CD8-positive, alpha-beta memory T cell (primary cell): ENCODE results near the gene RNF13. TPM values are rescaled to one million over a fixed set of nuclear protein-coding genes. Genes with fewer than 3 reads are reported as not detected.

Experiments
- CTCF ChIA-PET: fragments of 350-600 bp; sonication (Branson Sonifier 250); formaldehyde crosslinking; loops from one replicate; lab custom pipeline; 2021; ENCODE audit warnings: antibody characterized with exemption; lab: Charles Lee
- POLR2A ChIA-PET: fragments of 350-600 bp; sonication (Branson Sonifier 250); formaldehyde crosslinking; loops from one replicate; lab custom pipeline; 2021; ENCODE audit warnings: antibody characterized with exemption; lab: Charles Lee
- DNase-seq, 5 donors: peaks; one replicate each; pipeline versions ENCODE4 v3.0.0 to v3.0.0-alpha.2; 2020 to 2022; ENCODE audit warnings: mixed read lengths in 1 of 5
- H3K27ac ChIP-seq: one replicate; pipeline ENCODE4 v1.7.0; 2013; ENCODE audit warnings: low read depth, mild to moderate bottlenecking, low read length, moderate library complexity
- H3K27me3 ChIP-seq: 2 replicates; pipeline ENCODE4 v1.7.0; 2013; ENCODE audit warnings: low read length, mild to moderate bottlenecking; ENCODE audit not compliant: insufficient read depth, poor library complexity, severe bottlenecking
- H3K36me3 ChIP-seq: 2 replicates; pipeline ENCODE4 v1.7.0; 2013; ENCODE audit warnings: mild to moderate bottlenecking, low read length, moderate library complexity; ENCODE audit not compliant: insufficient read depth
- H3K4me1 ChIP-seq: 2 replicates; pipeline ENCODE4 v1.7.0; 2013; ENCODE audit warnings: mild to moderate bottlenecking, low read length, moderate library complexity; ENCODE audit not compliant: insufficient read depth
- H3K4me3 ChIP-seq: 2 replicates; pipeline ENCODE4 v1.7.0; 2013; ENCODE audit warnings: mild to moderate bottlenecking, low read length
- H3K9me3 ChIP-seq: 2 replicates; pipeline ENCODE4 v1.7.0; 2013; ENCODE audit warnings: mild to moderate bottlenecking, low read length
- H3K27ac Mint-ChIP-seq, 8 donors: one replicate each; pipeline ENCODE4 v1.8.0; 2020 to 2021; ENCODE audit warnings: mixed read lengths in 8 of 8, mild to moderate bottlenecking in 6 of 8, inconsistent platforms in 3 of 8, moderate library complexity in 3 of 8
- H3K27me3 Mint-ChIP-seq, 2 donors: one replicate each; pipeline ENCODE4 v1.8.0; 2020 to 2021; ENCODE audit warnings: mixed read lengths in 2 of 2, mild to moderate bottlenecking in 1 of 2, moderate library complexity in 1 of 2
- H3K36me3 Mint-ChIP-seq, 3 donors: one replicate each; pipeline ENCODE4 v1.8.0; 2020 to 2021; ENCODE audit warnings: mixed read lengths in 3 of 3, inconsistent platforms in 1 of 3, mild to moderate bottlenecking in 1 of 3
- H3K4me1 Mint-ChIP-seq, 3 donors: one replicate each; pipeline ENCODE4 v1.8.0; 2020 to 2021; ENCODE audit warnings: mixed read lengths in 3 of 3, inconsistent platforms in 1 of 3, mild to moderate bottlenecking in 1 of 3
- H3K4me3 Mint-ChIP-seq, 7 donors: one replicate each; pipeline ENCODE4 v1.8.0; 2020 to 2021; ENCODE audit warnings: mixed read lengths in 7 of 7, mild to moderate bottlenecking in 6 of 7, moderate library complexity in 4 of 7, inconsistent platforms in 2 of 7
- H3K9me3 Mint-ChIP-seq, 5 donors: one replicate each; pipeline ENCODE4 v1.8.0; 2020 to 2022; ENCODE audit warnings: mixed read lengths in 5 of 5, mild to moderate bottlenecking in 3 of 5, moderate library complexity in 2 of 5, inconsistent platforms in 1 of 5
- polyA plus RNA-seq: library from polyadenylated mRNA; unstranded; fragments of 300-500 nt; fragmentation: Illumina TruSeq; gene quantifications from one replicate; pipeline ENCODE4 v1.2.3, GENCODE V29; 2021
- total RNA-seq, 2 experiments: library from RNA; stranded (reverse); gene quantifications; one replicate each; pipeline ENCODE4 v1.2.3, GENCODE V29; 2021

Gene RNF13
- total and polyA plus RNA-seq, 3 experiments from 2014 or later, result 33.5 to 110 (median 33.6) TPM

GRCh38 chr3:149886957-149887356, 73.9 kb downstream of the RNF13 start:
- POLR2A ChIA-PET, result no interaction called here
- no peak overlapping the region for H3K27ac Mint-ChIP-seq
- DNase-seq, result no peak
- H3K27me3 Mint-ChIP-seq, result no peaks in the 10 kb centered on the region
- H3K4me1 Mint-ChIP-seq, result peaks cover 31 to 52% (median 47%) of the 10 kb centered on the region in 3 donors
- CTCF ChIA-PET, result interaction anchor here (1.5 kb wide), 1 partner anchor 49 kb away, joined by 3 read pairs; no protein-coding TSS in a partner anchor
- Histone ChIP-seq H3K4me1 (no peaks in the 10 kb centered on the region), H3K4me3 (no peak overlapping the region), H3K9me3 (no peaks in the 10 kb centered on the region), H3K27ac (no peak overlapping the region), H3K27me3 (no peaks in the 10 kb centered on the region), H3K36me3 (no peaks in the 10 kb centered on the region)
- H3K36me3 Mint-ChIP-seq, result peaks cover 16 to 37% (median 26%) of the 10 kb centered on the region in 3 donors
- H3K4me3 Mint-ChIP-seq, result no peak overlapping the region
- peaks cover 0 to 6% (median 0%) of the 10 kb centered on the region in 5 donors for H3K9me3 Mint-ChIP-seq

- H3K4me3 Mint-ChIP-seq, result no peak overlapping the region
- no peaks in the 10 kb centered on the region for H3K9me3 ChIP-seq
- POLR2A ChIA-PET, result no interaction called here
These were observed 78.6 kb downstream of the RNF13 start for GRCh38 chr3:149891621-149892020.

GRCh38 chr3:149892371-149892770, 79.4 kb downstream of the RNF13 start:
- Mint-ChIP-seq H3K4me1 (peaks cover 16 to 25% (median 18%) of the 10 kb centered on the region in 3 donors), H3K9me3 (no peaks in the 10 kb centered on the region), H3K27ac (no peak overlapping the region), H3K27me3 (no peaks in the 10 kb centered on the region), H3K36me3 (peaks cover 0 to 34% (median 14%) of the 10 kb centered on the region in 3 donors), H3K4me3 (no peak overlapping the region)
- no peaks in the 10 kb centered on the region for H3K4me1 ChIP-seq
- H3K27me3 ChIP-seq, result no peaks in the 10 kb centered on the region
- H3K36me3 ChIP-seq, result peaks cover 2% of the 10 kb centered on the region
- H3K27ac ChIP-seq, result no peak overlapping the region
- no peak for DNase-seq
- H3K9me3 ChIP-seq, result no peaks in the 10 kb centered on the region
- CTCF ChIA-PET, result no interaction called here
- H3K4me3 ChIP-seq, result no peak overlapping the region
- POLR2A ChIA-PET, result no interaction called here

More at GRCh38 chr3:149891621-149892020, 78.6 kb downstream of the RNF13 start:
- H3K4me3 ChIP-seq, result no peak overlapping the region
- no peaks in the 10 kb centered on the region for H3K4me1 ChIP-seq
- DNase-seq, result no peak
- Mint-ChIP-seq H3K27me3 (no peaks in the 10 kb centered on the region), H3K9me3 (no peaks in the 10 kb centered on the region), H3K36me3 (peaks cover 3 to 36% (median 18%) of the 10 kb centered on the region in 3 donors), H3K27ac (peak overlapping the region in 1 of 8 donors; percentile 15), H3K4me1 (peaks cover 16 to 25% (median 19%) of the 10 kb centered on the region in 3 donors)
- no peaks in the 10 kb centered on the region for H3K36me3 ChIP-seq
- no peaks in the 10 kb centered on the region for H3K27me3 ChIP-seq
- CTCF ChIA-PET, result no interaction called here
- no peak overlapping the region for H3K27ac ChIP-seq

- no peaks in the 10 kb centered on the region for H3K9me3 ChIP-seq
- H3K4me1 Mint-ChIP-seq, result peaks cover 17 to 19% (median 19%) of the 10 kb centered on the region in 3 donors
- no peak overlapping the region for H3K27ac ChIP-seq
- no peak for DNase-seq
- no peak overlapping the region for H3K4me3 Mint-ChIP-seq
- H3K36me3 ChIP-seq, result peaks cover 6% of the 10 kb centered on the region
- H3K4me3 ChIP-seq, result no peak overlapping the region
- H3K36me3 Mint-ChIP-seq, result peaks cover 5 to 42% (median 12%) of the 10 kb centered on the region in 3 donors
- H3K4me1 ChIP-seq, result no peaks in the 10 kb centered on the region
- no peaks in the 10 kb centered on the region for H3K9me3 Mint-ChIP-seq
- POLR2A ChIA-PET, result no interaction called here
- H3K27ac Mint-ChIP-seq, result no peak overlapping the region
- CTCF ChIA-PET, result no interaction called here
- no peaks in the 10 kb centered on the region for H3K27me3 Mint-ChIP-seq
- H3K27me3 ChIP-seq, result no peaks in the 10 kb centered on the region
These were observed 81.2 kb downstream of the RNF13 start for GRCh38 chr3:149894205-149894604.

- ChIA-PET POLR2A (no interaction called here), CTCF (no interaction called here)
- no peaks in the 10 kb centered on the region for H3K27me3 ChIP-seq
- no peak overlapping the region for H3K27ac Mint-ChIP-seq
- no peak overlapping the region for H3K4me3 Mint-ChIP-seq
- H3K4me1 Mint-ChIP-seq, result peaks cover 17 to 18% (median 17%) of the 10 kb centered on the region in 3 donors
- H3K36me3 ChIP-seq, result peaks cover 6% of the 10 kb centered on the region
- H3K9me3 Mint-ChIP-seq, result no peaks in the 10 kb centered on the region
- DNase-seq, result no peak
- no peaks in the 10 kb centered on the region for H3K4me1 ChIP-seq
- peaks cover 5 to 42% (median 13%) of the 10 kb centered on the region in 3 donors for H3K36me3 Mint-ChIP-seq
- H3K9me3 ChIP-seq, result no peaks in the 10 kb centered on the region
- no peak overlapping the region for H3K4me3 ChIP-seq
- H3K27ac ChIP-seq, result no peak overlapping the region
- no peaks in the 10 kb centered on the region for H3K27me3 Mint-ChIP-seq
These were observed 82.3 kb downstream of the RNF13 start for GRCh38 chr3:149895339-149895738.

- Mint-ChIP-seq H3K36me3 (peaks cover 5 to 40% (median 11%) of the 10 kb centered on the region in 3 donors), H3K4me3 (no peak overlapping the region), H3K27ac (no peak overlapping the region), H3K27me3 (no peaks in the 10 kb centered on the region), H3K4me1 (peaks cover 15 to 17% (median 16%) of the 10 kb centered on the region in 3 donors), H3K9me3 (no peaks in the 10 kb centered on the region)
- POLR2A ChIA-PET, result no interaction called here
- no peak overlapping the region for H3K27ac ChIP-seq
- DNase-seq, result no peak
- peaks cover 6% of the 10 kb centered on the region for H3K36me3 ChIP-seq
- no peaks in the 10 kb centered on the region for H3K27me3 ChIP-seq
- CTCF ChIA-PET, result no interaction called here
- H3K4me1 ChIP-seq, result no peaks in the 10 kb centered on the region
- no peaks in the 10 kb centered on the region for H3K9me3 ChIP-seq
- no peak overlapping the region for H3K4me3 ChIP-seq
These were observed 82.8 kb downstream of the RNF13 start for GRCh38 chr3:149895769-149896168.

GRCh38 chr3:149898771-149899170, 85.8 kb downstream of the RNF13 start:
- no peaks in the 10 kb centered on the region for H3K27me3 Mint-ChIP-seq
- H3K4me1 ChIP-seq, result no peaks in the 10 kb centered on the region
- H3K4me3 Mint-ChIP-seq, result no peak overlapping the region
- ChIA-PET CTCF (no interaction called here), POLR2A (no interaction called here)
- H3K36me3 ChIP-seq, result peaks cover 6% of the 10 kb centered on the region
- H3K27ac Mint-ChIP-seq, result peak overlapping the region in 1 of 8 donors; percentile 12
- H3K27me3 ChIP-seq, result no peaks in the 10 kb centered on the region
- no peak overlapping the region for H3K27ac ChIP-seq
- peaks cover 14 to 21% (median 16%) of the 10 kb centered on the region in 3 donors for H3K4me1 Mint-ChIP-seq
- H3K36me3 Mint-ChIP-seq, result peaks cover 5 to 51% (median 13%) of the 10 kb centered on the region in 3 donors
- H3K9me3 ChIP-seq, result no peaks in the 10 kb centered on the region
- no peak for DNase-seq
- no peaks in the 10 kb centered on the region for H3K9me3 Mint-ChIP-seq
- H3K4me3 ChIP-seq, result no peak overlapping the region

GRCh38 chr3:149900322-149900721, 87.3 kb downstream of the RNF13 start:
- Histone ChIP-seq H3K4me3 (no peak overlapping the region), H3K27me3 (no peaks in the 10 kb centered on the region), H3K36me3 (peaks cover 6% of the 10 kb centered on the region), H3K27ac (no peak overlapping the region), H3K4me1 (no peaks in the 10 kb centered on the region), H3K9me3 (no peaks in the 10 kb centered on the region)
- DNase-seq, result no peak
- CTCF ChIA-PET, result interaction anchor here (0.9 kb wide), 1 partner anchor 9 kb away, joined by 4 read pairs; no protein-coding TSS in a partner anchor
- Mint-ChIP-seq H3K4me1 (peaks cover 13 to 21% (median 16%) of the 10 kb centered on the region in 3 donors), H3K4me3 (no peak overlapping the region), H3K36me3 (peaks cover 5 to 55% (median 17%) of the 10 kb centered on the region in 3 donors), H3K9me3 (no peaks in the 10 kb centered on the region), H3K27ac (peak overlapping the region in 1 of 8 donors; percentile 51), H3K27me3 (no peaks in the 10 kb centered on the region)
- POLR2A ChIA-PET, result no interaction called here
